Measurements from ENCODE around the gene CCDC169.
"Not testable (repeated sequence)": the region's sequence is repeated elsewhere in the genome, so short reads cannot be mapped to it uniquely, and the experiment has no call there.

CCDC169 gene

GRCh38 chr13:36313047-36313969 is 15.7 kb upstream of the CCDC169 start:
- DNase-seq (ENCODE audit: low read depth): no peak

DNA sequence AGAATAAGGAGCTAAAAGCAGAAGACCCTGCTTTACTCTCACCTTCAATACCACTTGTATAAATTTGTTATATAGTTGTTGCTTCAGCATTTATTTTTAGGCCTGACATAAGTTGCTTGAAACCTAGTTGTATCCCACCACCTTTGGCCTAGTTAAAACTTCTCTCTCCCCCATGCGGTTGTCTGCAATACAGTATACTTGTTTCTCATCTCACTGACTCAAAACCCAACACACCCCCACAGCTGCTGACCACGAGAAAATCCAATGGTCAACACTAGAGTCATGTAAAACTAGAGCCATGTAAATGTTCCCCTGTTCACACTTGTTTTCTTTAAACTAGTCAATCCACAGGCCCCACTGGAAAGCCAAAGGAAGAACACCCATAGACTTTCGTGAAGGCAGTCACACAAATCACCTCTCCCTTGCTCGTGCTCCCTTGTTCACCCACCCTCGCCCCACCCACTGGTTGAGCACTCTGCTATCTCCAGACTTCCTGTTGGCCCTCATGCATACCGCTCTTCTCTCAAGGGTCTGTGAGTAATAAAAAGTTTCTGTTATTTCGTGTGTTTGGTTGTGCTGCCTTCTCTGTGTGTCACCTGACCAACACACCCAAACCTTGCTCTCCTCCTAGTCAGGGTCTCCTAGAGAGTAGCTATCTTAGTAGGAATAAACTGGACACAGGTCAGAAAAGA is 12.9 kb upstream of the CCDC169 start:
- no peak for DNase-seq (ENCODE audit: low read depth)

DNA sequence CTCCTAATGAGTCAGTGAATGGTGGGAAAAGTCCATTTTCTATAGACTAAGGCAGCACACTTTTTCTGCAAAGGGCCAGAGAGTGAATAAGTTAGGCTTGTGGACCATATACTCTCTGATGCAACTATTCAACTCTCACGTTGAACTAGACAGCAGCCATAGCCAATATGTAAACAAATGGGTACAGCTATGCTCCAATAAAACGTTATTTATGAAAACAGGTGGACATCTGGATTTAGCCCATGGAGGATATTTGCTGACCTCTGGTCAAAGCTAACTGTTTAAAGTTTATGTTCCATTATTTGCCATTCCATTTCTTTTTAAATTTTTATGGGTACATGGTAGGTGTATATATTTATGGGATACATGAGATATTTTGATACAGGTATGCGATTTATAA is 4.7 kb upstream of the CCDC169 start:
- no peak for DNase-seq (ENCODE audit: low read depth)

- DNase-seq (ENCODE audit: low read depth): not testable (repeated sequence)
Measured at GRCh38 chr13:36299469-36299868, 1.9 kb upstream of the CCDC169 start.

GRCh38 chr13:36298535-36299068 is 988 bp upstream of the CCDC169 start:
- DNase-seq (ENCODE audit: low read depth): no peak

DNA sequence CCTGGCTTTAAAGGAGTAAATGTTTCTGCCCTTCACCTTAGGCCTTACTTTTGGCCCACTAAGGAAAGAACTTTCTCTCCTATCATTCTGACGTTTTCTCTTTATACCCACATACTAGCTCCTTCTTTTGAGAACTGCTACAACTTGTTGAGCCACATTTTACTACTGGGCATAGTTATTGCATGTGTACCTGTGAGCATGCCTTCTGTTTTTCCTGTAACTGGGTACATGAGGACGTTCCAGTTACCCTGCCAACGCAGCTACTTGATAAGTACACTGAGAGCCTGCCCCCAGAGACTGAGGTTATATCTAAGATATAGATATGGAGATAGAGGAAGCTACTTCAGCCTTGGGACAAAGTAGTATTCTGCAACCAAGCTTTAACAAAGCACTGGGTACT is 3.5 kb downstream of the CCDC169 start:
- no peak for DNase-seq (ENCODE audit: low read depth)

GRCh38 chr13:36293497-36293896 is 4.1 kb downstream of the CCDC169 start:
- DNase-seq (ENCODE audit: low read depth): no peak

DNA sequence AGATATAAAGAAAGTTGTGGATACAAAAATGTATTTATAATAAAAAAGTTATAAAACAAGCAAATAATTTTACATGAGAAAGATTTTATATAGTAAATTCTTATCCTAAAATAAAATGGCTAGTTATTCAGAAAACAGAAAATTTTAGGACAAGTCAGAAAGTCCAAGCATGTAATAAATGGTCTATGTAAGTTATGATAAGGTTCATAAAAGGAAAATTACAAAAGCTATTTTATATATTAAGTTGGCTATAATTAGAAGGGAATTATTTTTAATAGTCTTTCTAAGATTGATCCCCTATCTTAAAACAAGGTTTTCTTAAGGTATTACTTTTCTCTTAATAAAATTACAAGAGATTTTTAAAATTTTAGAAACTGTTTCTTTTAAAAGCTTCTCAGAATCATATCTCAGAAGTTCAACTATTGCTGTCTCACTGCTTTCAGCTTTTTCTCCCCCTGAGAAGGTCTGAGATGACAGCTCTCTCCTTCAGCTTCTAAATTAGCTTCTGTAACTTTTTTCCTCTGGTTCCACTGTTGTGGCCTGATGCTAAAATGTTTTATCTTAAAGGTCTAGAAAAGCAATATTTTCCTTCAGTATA is 8.7 kb downstream of the CCDC169 start:
- no peak for DNase-seq (ENCODE audit: low read depth)

GRCh38 chr13:36286006-36286405 is 11.6 kb downstream of the CCDC169 start:
- DNase-seq (ENCODE audit: low read depth): no peak

GRCh38 chr13:36282821-36283432 is 14.7 kb downstream of the CCDC169 start:
- no peak for DNase-seq (ENCODE audit: low read depth)

- DNase-seq (ENCODE audit: low read depth): no peak
Measured at GRCh38 chr13:36275190-36276002, 22.2 kb downstream of the CCDC169 start.

DNA sequence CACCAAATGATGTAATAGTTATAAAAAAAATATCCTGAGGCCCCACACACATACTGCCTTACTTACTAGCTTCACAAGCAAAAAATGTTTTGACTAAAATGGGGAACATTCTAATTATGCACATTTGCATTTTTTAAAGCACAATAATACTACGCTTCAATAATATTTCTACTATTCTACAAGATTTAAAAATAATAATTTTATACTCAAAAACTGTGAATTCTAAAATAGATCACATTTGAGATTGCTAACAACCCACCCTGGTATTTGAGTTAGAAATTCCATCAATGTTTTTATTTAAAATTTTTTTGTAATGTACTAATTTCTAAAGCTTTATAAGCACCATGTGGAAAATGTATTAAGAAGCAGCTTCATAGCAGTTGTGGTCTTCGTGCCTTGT is 24.2 kb downstream of the CCDC169 start:
- DNase-seq (ENCODE audit: low read depth): no peak

- no peak for DNase-seq (ENCODE audit: low read depth)
Measured at GRCh38 chr13:36261976-36262375, 35.6 kb downstream of the CCDC169 start.

- DNase-seq (ENCODE audit: low read depth): no peak
Measured at GRCh38 chr13:36261011-36261410, 36.6 kb downstream of the CCDC169 start.

- DNase-seq (ENCODE audit: low read depth): no peak
Measured at GRCh38 chr13:36259361-36260137, 38.1 kb downstream of the CCDC169 start.

DNA sequence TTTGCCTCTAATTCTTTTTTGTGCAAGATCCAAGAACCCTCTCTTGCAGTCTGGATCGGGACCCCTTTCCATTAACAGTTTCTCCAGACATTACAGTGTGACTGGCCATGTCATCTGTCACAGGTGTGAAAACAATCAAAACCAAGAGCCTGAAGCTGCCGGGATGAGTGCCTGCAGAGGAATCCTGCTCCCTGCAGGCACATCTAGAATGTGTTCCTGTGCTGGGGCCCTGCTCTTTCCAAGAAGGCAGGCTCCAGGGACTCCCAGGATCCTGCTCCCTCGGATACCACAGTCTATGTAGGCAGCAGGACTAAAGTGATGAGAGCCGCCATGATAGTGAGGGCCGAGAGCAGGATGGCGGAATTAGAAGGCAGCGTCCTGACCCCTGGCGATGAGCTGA is 38.8 kb downstream of the CCDC169 start:
- no peak for DNase-seq (ENCODE audit: low read depth)

- DNase-seq (ENCODE audit: low read depth): no peak
Measured at GRCh38 chr13:36251526-36251925, 46.1 kb downstream of the CCDC169 start.

DNA sequence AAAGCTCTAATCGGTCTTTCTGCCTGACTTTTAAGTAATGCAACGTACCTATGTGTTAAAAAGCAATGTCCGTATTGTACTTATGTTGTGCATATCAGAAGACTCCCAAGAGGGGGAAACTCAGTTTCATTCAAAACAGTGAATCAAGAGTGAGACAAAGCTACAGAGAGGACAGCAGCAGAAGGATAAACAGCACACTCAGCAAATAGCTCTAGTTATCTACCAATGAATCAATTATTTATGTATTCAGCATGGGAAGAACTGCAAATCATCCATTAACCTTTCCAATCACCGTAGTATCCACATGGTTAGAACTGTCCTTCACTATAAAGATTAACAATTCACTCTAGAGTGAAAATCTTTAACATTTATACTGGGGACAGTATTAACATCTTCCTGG is 46.6 kb downstream of the CCDC169 start:
- DNase-seq (ENCODE audit: low read depth): no peak

DNA sequence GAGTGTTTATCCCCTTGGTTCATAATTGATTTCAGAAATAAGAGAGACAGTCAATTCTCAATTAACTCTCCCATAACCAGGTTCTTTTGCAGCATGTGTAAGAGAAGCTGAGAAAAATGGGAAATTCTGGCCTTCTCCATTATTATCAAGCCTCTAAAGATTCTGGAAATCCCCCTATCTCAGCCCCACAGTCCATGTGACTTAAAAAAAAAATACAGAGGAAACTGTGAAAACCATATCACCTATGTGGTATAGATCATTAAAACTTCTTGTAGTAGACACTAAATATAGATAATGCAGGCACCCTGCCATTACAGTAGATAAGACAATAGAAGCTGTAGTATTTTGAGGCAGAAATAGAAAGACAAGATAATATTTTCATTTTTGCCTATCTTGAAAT is 48.9 kb downstream of the CCDC169 start:
- DNase-seq (ENCODE audit: low read depth): no peak

GRCh38 chr13:36244990-36245389 is 52.6 kb downstream of the CCDC169 start:
- DNase-seq (ENCODE audit: low read depth): no peak

DNA sequence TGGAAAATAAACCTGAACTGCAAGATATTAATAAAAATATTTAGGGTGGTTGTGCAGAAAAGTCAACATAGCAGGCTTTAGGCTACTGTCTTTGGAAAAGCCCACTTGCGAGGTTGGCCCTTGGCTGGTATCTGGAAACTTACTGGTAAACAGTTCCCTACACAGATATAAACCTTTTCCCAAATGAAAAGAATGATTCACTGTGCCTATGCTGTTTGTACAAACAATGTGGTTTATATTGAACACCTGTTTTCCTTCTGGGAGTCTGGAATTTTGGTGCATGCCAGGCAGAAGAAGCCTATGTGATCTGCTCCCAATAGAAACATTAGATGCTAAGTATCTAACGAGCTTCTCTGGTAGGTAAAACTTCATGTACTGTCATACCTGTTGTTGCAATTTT is 53.5 kb downstream of the CCDC169 start:
- DNase-seq (ENCODE audit: low read depth): no peak

All from CMK (cell line).